Stimulated activated CD8-positive, alpha-beta memory T cell treated with anti-CD3 and anti-CD28 coated beads, Interleukin-4, amount 100 ng/mL, for 24 hours (primary cell): ENCODE data around the gene CHAT.
A peak's percentile ranks its signal among the peaks of the same experiment; 100 is the strongest.

ENCODE experiments used
- DNase-seq: peaks from one replicate; pipeline ENCODE4 v3.0.0-alpha.2; 2020; ENCODE audit warnings: low read depth

CHAT gene

GRCh38 chr10:49597426-49598163 is 16.2 kb upstream of the CHAT start:
- no peak for DNase-seq

- DNase-seq, result no peak
Measured at GRCh38 chr10:49598164-49598856, 15.5 kb upstream of the CHAT start.

- no peak for DNase-seq
Measured at GRCh38 chr10:49598986-49599385, 14.9 kb upstream of the CHAT start.

GRCh38 chr10:49599546-49599945 is 14.3 kb upstream of the CHAT start:
- no peak for DNase-seq

GRCh38 chr10:49600046-49600445 is 13.8 kb upstream of the CHAT start:
- no peak for DNase-seq

- no peak for DNase-seq
Measured at GRCh38 chr10:49600781-49601400, 12.9 kb upstream of the CHAT start.

GRCh38 chr10:49601857-49602256 is 12.0 kb upstream of the CHAT start:
- DNase-seq, result no peak

GRCh38 chr10:49602380-49603023 is 11.3 kb upstream of the CHAT start:
- DNase-seq, result no peak

GRCh38 chr10:49605216-49605938 is 8.5 kb upstream of the CHAT start:
- DNase-seq, result no peak

GRCh38 chr10:49605939-49606509 is 7.8 kb upstream of the CHAT start:
- no peak for DNase-seq

GRCh38 chr10:49606981-49607535 is 6.8 kb upstream of the CHAT start:
- peak; percentile 56 for DNase-seq

GRCh38 chr10:49608166-49609005 is 5.5 kb upstream of the CHAT start:
- DNase-seq, result no peak

GRCh38 chr10:49609006-49609282 is 4.9 kb upstream of the CHAT start:
- no peak for DNase-seq

- no peak for DNase-seq
Measured at GRCh38 chr10:49609283-49610113, 4.3 kb upstream of the CHAT start.

- no peak for DNase-seq
Measured at GRCh38 chr10:49610114-49610457, 3.8 kb upstream of the CHAT start, which contains the start of gene SLC18A3. TSS of gene SLC18A3 (plus strand) at chr10:49610310. CDS start at chr10:49610741, 431 bp downstream.

GRCh38 chr10:49610458-49611165 is 3.2 kb upstream of the CHAT start:
- DNase-seq, result no peak

- DNase-seq, result no peak
Measured at GRCh38 chr10:49611166-49611815, 2.5 kb upstream of the CHAT start.

- DNase-seq, result no peak
Measured at GRCh38 chr10:49611816-49612512, 1.9 kb upstream of the CHAT start.
